HEK293 (cell line): ENCODE data around the gene GOLGA1.
"Not testable (repeated sequence)": the region's sequence is repeated elsewhere in the genome, so short reads cannot be mapped to it uniquely, and the experiment has no call there.

Experiments
- CTCF ChIA-PET: fragments of 350-600 bp; formaldehyde crosslinking; extraction: SDS; loops from one replicate; lab custom pipeline; 2021; ENCODE audit warnings: antibody characterized with exemption; lab: Yijun Ruan, JAX
- POLR2A ChIA-PET: fragments of 300-600 bp; formaldehyde crosslinking; extraction: SDS; loops from one replicate; lab custom pipeline; 2020; ENCODE audit warnings: antibody characterized with exemption, inconsistent platforms; lab: Yijun Ruan, JAX
- H3K27ac ChIP-seq: fragments of 200-500 bp; sonication (Bioruptor generic); 2 replicates; pipeline ENCODE4 v1.5.1; 2014; ENCODE audit warnings: low read depth, low read length, control low read depth, inconsistent platforms; ENCODE audit errors: extremely low read depth
- H3K36me3 ChIP-seq, 2 experiments: fragments of 200-500 bp in 1 of 2; sonication (Bioruptor generic) in 1 of 2; 1 replicate in 1 of 2; 2 replicates in 1 of 2; pipeline ENCODE4 v1.5.1; 2014 to 2017; ENCODE audit warnings: inconsistent platforms in 2 of 2, low read length in 2 of 2; ENCODE audit not compliant: control insufficient read depth in 2 of 2, insufficient read depth in 1 of 2
- H3K4me1 ChIP-seq: fragments of 200-500 bp; sonication (Bioruptor generic); 2 replicates; pipeline ENCODE4 v1.5.1; 2014; ENCODE audit warnings: mild to moderate bottlenecking, low read length, inconsistent platforms; ENCODE audit not compliant: control insufficient read depth, insufficient read depth
- H3K4me3 ChIP-seq: 2 replicates; pipeline ENCODE4 v1.5.1; 2011; ENCODE audit warnings: low read depth, mild to moderate bottlenecking, control low read depth, low read length, moderate library complexity
- H3K9me3 ChIP-seq: fragments of 200-500 bp; sonication (Bioruptor generic); 2 replicates; pipeline ENCODE4 v1.5.1; 2014; ENCODE audit warnings: low read depth, low read length, inconsistent platforms; ENCODE audit not compliant: control insufficient read depth, insufficient read depth
- BCL11B ChIP-seq: fragments of 450-650 bp; formaldehyde crosslinking; IDR thresholded peaks from 2 replicates; pipeline ENCODE4 v1.5.1; 2016; ENCODE audit warnings: low read depth, missing biosample characterization, missing genetic modification characterization
- YY2 ChIP-seq: fragments of 450-650 bp; formaldehyde crosslinking; IDR thresholded peaks from 2 replicates; pipeline ENCODE4 v1.5.1; 2016; ENCODE audit warnings: missing biosample characterization, missing genetic modification characterization
- ZBTB11 ChIP-seq: fragments of 450-650 bp; formaldehyde crosslinking; conservative IDR thresholded peaks from 2 replicates; pipeline ENCODE4 v1.5.1; 2016; ENCODE audit warnings: low read depth, missing biosample characterization, missing genetic modification characterization
- ZEB2 ChIP-seq: fragments of 450-650 bp; formaldehyde crosslinking; IDR thresholded peaks from 2 replicates; pipeline ENCODE4 v1.5.1; 2016; ENCODE audit warnings: missing biosample characterization, missing genetic modification characterization
- ZNF155 ChIP-seq: fragments of 450-650 bp; formaldehyde crosslinking; IDR thresholded peaks from 2 replicates; pipeline ENCODE4 v1.5.1; 2016; ENCODE audit warnings: missing biosample characterization, missing genetic modification characterization
- ZNF335 ChIP-seq: fragments of 450-650 bp; formaldehyde crosslinking; conservative IDR thresholded peaks from 2 replicates; pipeline ENCODE4 v1.5.1; 2016; ENCODE audit warnings: missing biosample characterization, missing genetic modification characterization
- ZNF391 ChIP-seq: fragments of 450-650 bp; formaldehyde crosslinking; IDR thresholded peaks from 2 replicates; pipeline ENCODE4 v1.5.1; 2016; ENCODE audit warnings: low read depth, missing biosample characterization, missing genetic modification characterization, borderline replicate concordance
- ZNF521 ChIP-seq: fragments of 450-650 bp; formaldehyde crosslinking; IDR thresholded peaks from 2 replicates; pipeline ENCODE4 v1.5.1; 2017; ENCODE audit warnings: missing biosample characterization, mild to moderate bottlenecking, missing genetic modification characterization
- ZNF623 ChIP-seq: fragments of 450-650 bp; formaldehyde crosslinking; IDR thresholded peaks from 2 replicates; pipeline ENCODE4 v1.5.1; 2016; ENCODE audit warnings: missing biosample characterization, missing genetic modification characterization
- ZNF830 ChIP-seq: fragments of 450-650 bp; IDR thresholded peaks from 2 replicates; pipeline ENCODE4 v1.5.0; 2018; ENCODE audit warnings: missing biosample characterization, missing genetic modification characterization, low read depth, mild to moderate bottlenecking, moderate library complexity
- ZNF837 ChIP-seq: fragments of 450-650 bp; formaldehyde crosslinking; IDR thresholded peaks from 2 replicates; pipeline ENCODE4 v1.5.1; 2016; ENCODE audit warnings: missing biosample characterization, missing genetic modification characterization
- TF ChIP-seq, protein P1 (sequence below): fragments of 450-650 bp; formaldehyde crosslinking; IDR thresholded peaks from 2 replicates; pipeline ENCODE4 v1.5.1; 2016; ENCODE audit warnings: missing biosample characterization, missing genetic modification characterization
- TF ChIP-seq, protein P2 (sequence below): fragments of 450-650 bp; formaldehyde crosslinking; IDR thresholded peaks from 2 replicates; pipeline ENCODE4 v1.5.1; 2016; ENCODE audit warnings: missing biosample characterization, missing genetic modification characterization, borderline replicate concordance
- TF ChIP-seq, protein P3 (sequence below): fragments of 450-650 bp; formaldehyde crosslinking; IDR thresholded peaks from 2 replicates; pipeline ENCODE4 v1.5.1; 2016; ENCODE audit warnings: missing biosample characterization, missing genetic modification characterization

GOLGA1 gene

DNA sequence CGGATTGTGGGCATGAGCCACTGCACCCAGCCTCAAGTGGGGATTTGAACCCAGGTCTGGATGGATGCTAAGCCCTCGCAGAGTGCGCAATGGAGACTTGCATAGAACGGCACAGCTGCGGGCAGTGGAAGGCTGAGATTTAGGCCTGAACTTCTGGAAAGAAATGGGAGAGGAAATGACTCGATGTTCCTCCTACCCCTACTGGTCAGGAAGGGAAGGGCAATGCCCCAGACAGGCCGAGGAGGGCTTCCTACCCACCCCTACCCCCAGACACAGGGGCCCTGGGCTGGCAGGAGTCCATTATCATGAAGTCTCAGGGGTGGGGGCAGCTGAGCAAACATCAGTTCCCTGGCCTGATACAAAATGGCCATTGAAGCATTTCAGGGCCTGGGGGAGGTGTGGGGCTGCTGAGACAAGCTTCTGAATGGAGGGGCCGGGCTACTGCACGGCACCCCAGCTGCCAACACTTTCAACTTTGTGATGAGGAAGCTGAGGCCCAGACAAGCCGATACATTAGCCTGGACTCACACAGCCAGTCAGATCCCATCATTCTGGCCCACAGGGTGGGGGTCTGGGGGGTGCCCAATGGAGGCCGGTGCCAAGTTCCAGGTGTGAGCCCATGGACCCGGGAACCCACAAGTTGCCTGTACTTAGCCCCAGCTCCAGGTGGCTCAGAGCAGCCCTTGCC, 101.1 kb downstream of the GOLGA1 start:
- CTCF ChIA-PET: interaction anchor here (0.6 to 31.1 kb wide), 20 partner anchors 8 to 530 kb away, joined by 3 to 1257 read pairs (median 10); partner anchors contain the start of genes NR6A1, OLFML2A and WDR38
- peaks cover 3% of the 10 kb centered on the region; the same call in 1 of the 2 replicates for H3K4me1 ChIP-seq
- no peaks in the 10 kb centered on the region for H3K9me3 ChIP-seq
- no peak overlapping the region for H3K4me3 ChIP-seq
- no peak for TF ChIP-seq ZNF830 (tag by site-specific recombination)
- TF ChIP-seq ZBTB11 (tag by site-specific recombination): no peak
- TF ChIP-seq, protein P1, sequence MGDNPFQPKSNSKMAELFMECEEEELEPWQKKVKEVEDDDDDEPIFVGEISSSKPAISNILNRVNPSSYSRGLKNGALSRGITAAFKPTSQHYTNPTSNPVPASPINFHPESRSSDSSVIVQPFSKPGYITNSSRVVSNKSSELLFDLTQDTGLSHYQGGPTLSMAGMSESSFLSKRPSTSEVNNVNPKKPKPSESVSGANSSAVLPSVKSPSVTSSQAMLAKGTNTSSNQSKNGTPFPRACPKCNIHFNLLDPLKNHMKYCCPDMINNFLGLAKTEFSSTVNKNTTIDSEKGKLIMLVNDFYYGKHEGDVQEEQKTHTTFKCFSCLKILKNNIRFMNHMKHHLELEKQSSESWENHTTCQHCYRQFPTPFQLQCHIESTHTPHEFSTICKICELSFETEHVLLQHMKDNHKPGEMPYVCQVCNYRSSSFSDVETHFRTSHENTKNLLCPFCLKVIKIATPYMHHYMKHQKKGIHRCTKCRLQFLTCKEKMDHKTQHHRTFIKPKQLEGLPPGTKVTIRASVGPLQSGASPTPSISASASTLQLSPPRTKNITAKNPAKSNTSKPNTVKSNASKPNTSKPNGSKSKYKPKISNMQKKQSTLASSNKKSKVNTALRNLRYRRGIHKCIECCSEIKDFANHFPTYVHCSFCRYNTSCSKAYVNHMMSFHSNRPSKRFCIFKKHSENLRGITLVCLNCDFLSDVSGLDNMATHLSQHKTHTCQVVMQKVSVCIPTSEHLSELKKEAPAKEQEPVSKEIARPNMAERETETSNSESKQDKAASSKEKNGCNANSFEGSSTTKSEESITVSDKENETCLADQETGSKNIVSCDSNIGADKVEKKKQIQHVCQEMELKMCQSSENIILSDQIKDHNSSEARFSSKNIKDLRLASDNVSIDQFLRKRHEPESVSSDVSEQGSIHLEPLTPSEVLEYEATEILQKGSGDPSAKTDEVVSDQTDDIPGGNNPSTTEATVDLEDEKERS (tag by site-specific recombination): no peak
- TF ChIP-seq, protein P2, sequence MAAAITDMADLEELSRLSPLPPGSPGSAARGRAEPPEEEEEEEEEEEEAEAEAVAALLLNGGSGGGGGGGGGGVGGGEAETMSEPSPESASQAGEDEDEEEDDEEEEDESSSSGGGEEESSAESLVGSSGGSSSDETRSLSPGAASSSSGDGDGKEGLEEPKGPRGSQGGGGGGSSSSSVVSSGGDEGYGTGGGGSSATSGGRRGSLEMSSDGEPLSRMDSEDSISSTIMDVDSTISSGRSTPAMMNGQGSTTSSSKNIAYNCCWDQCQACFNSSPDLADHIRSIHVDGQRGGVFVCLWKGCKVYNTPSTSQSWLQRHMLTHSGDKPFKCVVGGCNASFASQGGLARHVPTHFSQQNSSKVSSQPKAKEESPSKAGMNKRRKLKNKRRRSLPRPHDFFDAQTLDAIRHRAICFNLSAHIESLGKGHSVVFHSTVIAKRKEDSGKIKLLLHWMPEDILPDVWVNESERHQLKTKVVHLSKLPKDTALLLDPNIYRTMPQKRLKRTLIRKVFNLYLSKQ: no peak
- TF ChIP-seq ZNF335 (tag by site-specific recombination): no peak
- TF ChIP-seq YY2 (tag by site-specific recombination): no peak
- TF ChIP-seq BCL11B (tag by site-specific recombination): no peak
- TF ChIP-seq ZNF391: no peak
- TF ChIP-seq ZEB2 (tag by site-specific recombination): no peak
- no peak for TF ChIP-seq ZNF623 (tag by site-specific recombination)
- TF ChIP-seq ZNF837: no peak
- TF ChIP-seq, protein P3, sequence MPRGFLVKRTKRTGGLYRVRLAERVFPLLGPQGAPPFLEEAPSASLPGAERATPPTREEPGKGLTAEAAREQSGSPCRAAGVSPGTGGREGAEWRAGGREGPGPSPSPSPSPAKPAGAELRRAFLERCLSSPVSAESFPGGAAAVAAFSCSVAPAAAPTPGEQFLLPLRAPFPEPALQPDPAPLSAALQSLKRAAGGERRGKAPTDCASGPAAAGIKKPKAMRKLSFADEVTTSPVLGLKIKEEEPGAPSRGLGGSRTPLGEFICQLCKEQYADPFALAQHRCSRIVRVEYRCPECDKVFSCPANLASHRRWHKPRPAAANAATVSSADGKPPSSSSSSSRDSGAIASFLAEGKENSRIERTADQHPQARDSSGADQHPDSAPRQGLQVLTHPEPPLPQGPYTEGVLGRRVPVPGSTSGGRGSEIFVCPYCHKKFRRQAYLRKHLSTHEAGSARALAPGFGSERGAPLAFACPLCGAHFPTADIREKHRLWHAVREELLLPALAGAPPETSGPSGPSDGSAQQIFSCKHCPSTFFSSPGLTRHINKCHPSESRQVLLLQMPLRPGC (tag by site-specific recombination): no peak
- no peak for TF ChIP-seq ZNF155 (tag by site-specific recombination)
- TF ChIP-seq ZNF521 (tag by site-specific recombination): no peak
- TF ChIP-seq, all 188 proteins: peak for 0
- Histone ChIP-seq H3K27ac (no peak overlapping the region), H3K36me3 (no peaks in the 10 kb centered on the region)
- POLR2A ChIA-PET: interaction anchor here (0.8 to 1.7 kb wide), 4 partner anchors 13 to 29 kb away, joined by 3 to 6 read pairs (median 4); partner anchors contain the start of genes ARPC5L and RPL35

- H3K27ac ChIP-seq, H3K9me3 ChIP-seq, H3K4me3 ChIP-seq, H3K36me3 ChIP-seq, H3K4me1 ChIP-seq: not testable (repeated sequence)
- CTCF ChIA-PET: interaction anchor here (0.6 to 31.1 kb wide), 8 partner anchors 9 to 190 kb away, joined by 4 to 1257 read pairs (median 10); partner anchors contain the start of genes NR6A1, OLFML2A and WDR38
- POLR2A ChIA-PET: interaction anchor here (1.1 kb wide), 1 partner anchor 15 kb away, joined by 3 read pairs; the partner anchor contains the start of gene WDR38
Measured at GRCh38 chr9:124838567-124839275, 102.2 kb downstream of the GOLGA1 start.

GRCh38 chr9:124838132-124838531, 102.8 kb downstream of the GOLGA1 start:
- CTCF ChIA-PET: interaction anchor here (0.6 to 31.1 kb wide), 5 partner anchors 11 to 191 kb away, joined by 4 to 1257 read pairs (median 5); partner anchors contain the start of genes NR6A1, OLFML2A and WDR38
- not testable (repeated sequence) for H3K4me1 ChIP-seq
- POLR2A ChIA-PET: interaction anchor here (1.1 kb wide), 1 partner anchor 15 kb away, joined by 3 read pairs; the partner anchor contains the start of gene WDR38

More at GRCh38 chr9:124838132-124838531, 102.8 kb downstream of the GOLGA1 start:
- H3K4me3 ChIP-seq, H3K27ac ChIP-seq, H3K9me3 ChIP-seq, H3K36me3 ChIP-seq: not testable (repeated sequence)
